ENCODE measurements around the gene ZNF319.

Gene ZNF319

GRCh38 chr16:57951204-57951960 is 49.1 kb downstream of the ZNF319 start:
- no peak for DNase-seq

GRCh38 chr16:57950382-57950781 is 50.1 kb downstream of the ZNF319 start:
- DNase-seq: no peak

GRCh38 chr16:57949595-57950238 is 50.8 kb downstream of the ZNF319 start:
- DNase-seq: no peak

- no peak for DNase-seq
Observed at GRCh38 chr16:57949013-57949412, 51.5 kb downstream of the ZNF319 start.

- no peak for DNase-seq
Observed at GRCh38 chr16:57948027-57948426, 52.4 kb downstream of the ZNF319 start.

GRCh38 chr16:57947261-57947660 is 53.2 kb downstream of the ZNF319 start:
- no peak for DNase-seq

GRCh38 chr16:57946181-57946801 is 54.2 kb downstream of the ZNF319 start:
- DNase-seq: peak; percentile 12

GRCh38 chr16:57945740-57946138 is 54.7 kb downstream of the ZNF319 start:
- DNase-seq: no peak

GRCh38 chr16:57944970-57945739 is 55.3 kb downstream of the ZNF319 start:
- no peak for DNase-seq

All from NCI-H1417 treated with DMSO at 0.1 percent for 48 hours (cell line).